Measurements from ENCODE around the gene DEDD.

- TF ChIP-seq POLR2A (IDR thresholded peaks at IDR 0.05), result no peak
- TF ChIP-seq CTCF (IDR thresholded peaks at IDR 0.05), result peak; percentile 58 to 71 (median 60)
These were observed 60.5 kb downstream of the DEDD start for GRCh38 chr1:161071886-161072371.

All from Peyer's patch (tissue), 4 donors.